ENCODE data around the gene MAP7D1. TPM values are rescaled to one million over a fixed set of nuclear protein-coding genes. Genes with fewer than 3 reads are reported as not detected.

Gene MAP7D1
- total RNA-seq, 1 experiment from 2014 or later: 212 TPM

DNA sequence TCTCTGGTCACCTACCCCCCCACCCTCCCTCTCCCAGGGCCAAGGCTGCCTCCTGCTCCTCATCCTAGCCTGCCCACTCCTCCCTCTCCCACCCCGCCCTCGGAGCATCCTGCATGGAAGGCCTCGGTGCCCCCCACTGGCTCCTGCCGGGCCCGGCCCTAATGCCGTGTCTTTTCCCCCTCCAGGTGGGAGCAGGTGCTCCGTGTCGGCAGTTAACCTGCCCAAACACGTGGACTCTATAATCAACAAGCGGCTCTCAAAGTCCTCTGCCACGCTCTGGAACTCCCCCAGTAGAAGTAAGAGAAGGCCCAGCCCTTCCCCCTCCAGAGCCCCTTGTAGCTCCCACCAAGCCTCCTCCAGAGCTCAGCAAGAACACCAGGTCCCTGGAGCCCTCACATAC, 18.8 kb downstream of the MAP7D1 start:
- CTCF ChIA-PET: interaction anchor here (1.2 kb wide), 1 partner anchor 13 kb away, joined by 3 read pairs; no protein-coding TSS in a partner anchor
- TF ChIP-seq, protein P1, sequence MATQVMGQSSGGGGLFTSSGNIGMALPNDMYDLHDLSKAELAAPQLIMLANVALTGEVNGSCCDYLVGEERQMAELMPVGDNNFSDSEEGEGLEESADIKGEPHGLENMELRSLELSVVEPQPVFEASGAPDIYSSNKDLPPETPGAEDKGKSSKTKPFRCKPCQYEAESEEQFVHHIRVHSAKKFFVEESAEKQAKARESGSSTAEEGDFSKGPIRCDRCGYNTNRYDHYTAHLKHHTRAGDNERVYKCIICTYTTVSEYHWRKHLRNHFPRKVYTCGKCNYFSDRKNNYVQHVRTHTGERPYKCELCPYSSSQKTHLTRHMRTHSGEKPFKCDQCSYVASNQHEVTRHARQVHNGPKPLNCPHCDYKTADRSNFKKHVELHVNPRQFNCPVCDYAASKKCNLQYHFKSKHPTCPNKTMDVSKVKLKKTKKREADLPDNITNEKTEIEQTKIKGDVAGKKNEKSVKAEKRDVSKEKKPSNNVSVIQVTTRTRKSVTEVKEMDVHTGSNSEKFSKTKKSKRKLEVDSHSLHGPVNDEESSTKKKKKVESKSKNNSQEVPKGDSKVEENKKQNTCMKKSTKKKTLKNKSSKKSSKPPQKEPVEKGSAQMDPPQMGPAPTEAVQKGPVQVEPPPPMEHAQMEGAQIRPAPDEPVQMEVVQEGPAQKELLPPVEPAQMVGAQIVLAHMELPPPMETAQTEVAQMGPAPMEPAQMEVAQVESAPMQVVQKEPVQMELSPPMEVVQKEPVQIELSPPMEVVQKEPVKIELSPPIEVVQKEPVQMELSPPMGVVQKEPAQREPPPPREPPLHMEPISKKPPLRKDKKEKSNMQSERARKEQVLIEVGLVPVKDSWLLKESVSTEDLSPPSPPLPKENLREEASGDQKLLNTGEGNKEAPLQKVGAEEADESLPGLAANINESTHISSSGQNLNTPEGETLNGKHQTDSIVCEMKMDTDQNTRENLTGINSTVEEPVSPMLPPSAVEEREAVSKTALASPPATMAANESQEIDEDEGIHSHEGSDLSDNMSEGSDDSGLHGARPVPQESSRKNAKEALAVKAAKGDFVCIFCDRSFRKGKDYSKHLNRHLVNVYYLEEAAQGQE (IDR thresholded peaks at IDR 0.05; ENCODE audit: insufficient read depth in 1 of 2, low read depth in 2 of 2, low read length in 1 of 2): no peak
- TF ChIP-seq POLR2AphosphoS5 (IDR thresholded peaks at IDR 0.05; ENCODE audit: low read depth, low read length) (no peak), SIN3A (IDR thresholded peaks at IDR 0.05; ENCODE audit: borderline replicate concordance, insufficient read depth, low read depth, low read length) (no peak), TCF7L2 (IDR thresholded peaks at IDR 0.05; ENCODE audit: low read depth, low read length) (no peak)
- TF ChIP-seq, protein P2, sequence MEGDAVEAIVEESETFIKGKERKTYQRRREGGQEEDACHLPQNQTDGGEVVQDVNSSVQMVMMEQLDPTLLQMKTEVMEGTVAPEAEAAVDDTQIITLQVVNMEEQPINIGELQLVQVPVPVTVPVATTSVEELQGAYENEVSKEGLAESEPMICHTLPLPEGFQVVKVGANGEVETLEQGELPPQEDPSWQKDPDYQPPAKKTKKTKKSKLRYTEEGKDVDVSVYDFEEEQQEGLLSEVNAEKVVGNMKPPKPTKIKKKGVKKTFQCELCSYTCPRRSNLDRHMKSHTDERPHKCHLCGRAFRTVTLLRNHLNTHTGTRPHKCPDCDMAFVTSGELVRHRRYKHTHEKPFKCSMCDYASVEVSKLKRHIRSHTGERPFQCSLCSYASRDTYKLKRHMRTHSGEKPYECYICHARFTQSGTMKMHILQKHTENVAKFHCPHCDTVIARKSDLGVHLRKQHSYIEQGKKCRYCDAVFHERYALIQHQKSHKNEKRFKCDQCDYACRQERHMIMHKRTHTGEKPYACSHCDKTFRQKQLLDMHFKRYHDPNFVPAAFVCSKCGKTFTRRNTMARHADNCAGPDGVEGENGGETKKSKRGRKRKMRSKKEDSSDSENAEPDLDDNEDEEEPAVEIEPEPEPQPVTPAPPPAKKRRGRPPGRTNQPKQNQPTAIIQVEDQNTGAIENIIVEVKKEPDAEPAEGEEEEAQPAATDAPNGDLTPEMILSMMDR (IDR thresholded peaks at IDR 0.05): no peak
- H3K4me3 ChIP-seq (ENCODE audit: low read depth in 2 of 2, low read length in 2 of 2): no peak overlapping the region
- intact Hi-C loops (cut with micrococcal nuclease; ENCODE audit: unreplicated experiment): no loop called here
- no peak overlapping the region for H3K27ac ChIP-seq (ENCODE audit: low read length)
- DNase-seq (ENCODE audit: low read depth, low spot score) (no peak), ATAC-seq (no peak)
- H3K9me3 ChIP-seq (ENCODE audit: control insufficient read depth, insufficient read depth, low read depth, low read length): no peaks in the 10 kb centered on the region
- no peaks in the 10 kb centered on the region for H3K4me1 ChIP-seq (ENCODE audit: control insufficient read depth, insufficient read depth, low read length)
- no peaks in the 10 kb centered on the region for H3K27me3 ChIP-seq (ENCODE audit: control insufficient read depth, insufficient read depth, low read length)
- in situ Hi-C loops (cut with HindIII; ENCODE audit: low pct_unique_long_range_greater_than_20kb, low sequenced_read_pairs): no loop called here
- H3K36me3 ChIP-seq (ENCODE audit: control insufficient read depth, insufficient read depth, low read length): peaks cover 12% of the 10 kb centered on the region
- POLR2A ChIA-PET: no interaction called here
- no TSS peak for BruUV-seq (replicated peaks)

DNA sequence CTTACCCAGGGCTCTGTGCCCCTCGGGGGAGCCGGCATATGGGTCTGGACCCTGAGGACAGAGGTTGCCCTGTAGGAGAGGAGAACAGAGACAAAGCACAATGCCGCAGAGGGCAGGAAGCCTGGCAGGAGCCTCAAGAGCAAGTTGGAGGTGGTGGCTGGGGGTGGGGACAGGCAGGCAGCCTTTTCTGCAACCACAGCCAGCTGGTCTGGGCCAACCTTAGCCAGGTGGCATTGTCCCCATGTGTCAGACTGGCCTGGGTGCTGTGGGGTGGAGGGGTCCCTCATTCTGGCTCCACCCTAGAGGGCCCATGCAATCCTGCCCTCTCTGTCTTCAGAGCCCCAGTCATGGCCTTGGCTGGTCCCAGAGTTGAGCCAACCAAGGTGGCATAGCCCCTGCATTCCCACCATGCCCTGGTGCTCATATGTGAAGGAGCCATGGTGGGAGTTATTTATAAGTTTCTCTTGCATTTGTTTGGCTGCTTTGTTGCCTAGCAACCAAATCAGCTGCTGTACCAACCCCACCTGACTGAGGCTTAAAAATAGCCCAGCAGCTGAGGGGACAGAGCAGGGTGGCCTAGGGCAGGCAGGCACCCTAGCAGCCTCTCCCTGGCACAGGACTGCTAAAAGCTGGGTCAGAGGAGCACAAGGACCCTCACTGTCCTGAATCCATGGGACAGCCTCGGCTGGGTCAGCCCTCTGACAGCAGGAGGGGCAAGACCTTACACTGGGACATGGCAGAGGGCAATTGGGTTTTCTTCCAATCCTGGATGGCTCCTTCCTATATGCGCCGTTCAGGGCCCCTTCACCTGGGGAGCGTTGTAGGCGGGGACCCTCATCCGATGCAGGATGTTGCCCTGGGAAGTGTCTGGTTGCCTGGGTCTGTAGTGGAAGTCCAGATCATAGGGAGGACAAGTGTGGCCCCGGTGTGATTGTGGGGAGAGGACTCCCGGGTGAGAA, 19.5 kb downstream of the MAP7D1 start:
- Histone ChIP-seq H3K9me3 (ENCODE audit: control insufficient read depth, insufficient read depth, low read depth, low read length) (no peaks in the 10 kb centered on the region), H3K36me3 (ENCODE audit: control insufficient read depth, insufficient read depth, low read length) (peaks cover 12% of the 10 kb centered on the region), H3K4me1 (ENCODE audit: control insufficient read depth, insufficient read depth, low read length) (no peaks in the 10 kb centered on the region), H3K4me3 (ENCODE audit: low read depth in 2 of 2, low read length in 2 of 2) (no peak overlapping the region), H3K27ac (ENCODE audit: low read length) (no peak overlapping the region), H3K27me3 (ENCODE audit: control insufficient read depth, insufficient read depth, low read length) (no peaks in the 10 kb centered on the region)
- BruUV-seq (replicated peaks): no TSS peak
- intact Hi-C loops (cut with micrococcal nuclease; ENCODE audit: unreplicated experiment): no loop called here
- ChIA-PET CTCF (interaction anchor here (1.2 kb wide), 1 partner anchor 12 kb away, joined by 3 read pairs; no protein-coding TSS in a partner anchor), POLR2A (no interaction called here)
- DNase-seq (ENCODE audit: low read depth, low spot score): no peak
- peak; percentile 5; the same call in 1 of the 2 replicates for ATAC-seq
- in situ Hi-C loops (cut with HindIII; ENCODE audit: low pct_unique_long_range_greater_than_20kb, low sequenced_read_pairs): no loop called here
- TF ChIP-seq, protein P2 (IDR thresholded peaks at IDR 0.05): no peak
- TF ChIP-seq POLR2AphosphoS5 (IDR thresholded peaks at IDR 0.05; ENCODE audit: low read depth, low read length) (no peak), TCF7L2 (IDR thresholded peaks at IDR 0.05; ENCODE audit: low read depth, low read length) (no peak), SIN3A (IDR thresholded peaks at IDR 0.05; ENCODE audit: borderline replicate concordance, insufficient read depth, low read depth, low read length) (no peak)
- TF ChIP-seq, protein P1 (IDR thresholded peaks at IDR 0.05; ENCODE audit: insufficient read depth in 1 of 2, low read depth in 2 of 2, low read length in 1 of 2): no peak
